Activated CD8-positive, alpha-beta memory T cell treated with anti-CD3 and anti-CD28 coated beads, Interleukin-2, amount 10 ng/mL, durations not matched to agents 7 days and 5 days (primary cell): ENCODE data around the gene OR2A12. TPM values are rescaled to one million over a fixed set of nuclear protein-coding genes. Genes with fewer than 3 reads are reported as not detected.
"Not testable (repeated sequence)": the region's sequence is repeated elsewhere in the genome, so short reads cannot be mapped to it uniquely, and the experiment has no call there.

ENCODE experiments used
- ATAC-seq: fragments of 150-1000 bp; cut with Tn5 transposase; one replicate; pipeline ENCODE4 v1.10.0; 2021; ENCODE audit warnings: moderate library complexity
- CTCF ChIA-PET: fragments of 350-600 bp; sonication (Branson Sonifier 250); formaldehyde crosslinking; loops from one replicate; lab custom pipeline; 2021; ENCODE audit warnings: antibody characterized with exemption; lab: Charles Lee
- DNase-seq: peaks from one replicate; pipeline ENCODE4 v3.0.0-alpha.2; 2020
- H3K27ac Mint-ChIP-seq: one replicate; pipeline ENCODE4 v1.8.0; 2021; ENCODE audit warnings: mild to moderate bottlenecking, mixed read lengths
- H3K27me3 Mint-ChIP-seq: one replicate; pipeline ENCODE4 v1.8.0; 2021; ENCODE audit warnings: mixed read lengths
- H3K36me3 Mint-ChIP-seq: one replicate; pipeline ENCODE4 v1.8.0; 2021; ENCODE audit warnings: mild to moderate bottlenecking, mixed read lengths
- H3K4me1 Mint-ChIP-seq: one replicate; pipeline ENCODE4 v1.8.0; 2021; ENCODE audit warnings: mixed read lengths
- H3K4me3 Mint-ChIP-seq: one replicate; pipeline ENCODE4 v1.8.0; 2021; ENCODE audit warnings: mild to moderate bottlenecking, moderate library complexity, mixed read lengths
- H3K9me3 Mint-ChIP-seq: one replicate; pipeline ENCODE4 v1.8.0; 2022; ENCODE audit warnings: low read depth, mixed read lengths
- total RNA-seq, 2 experiments: library from RNA; stranded (reverse); gene quantifications; one replicate each; pipeline ENCODE4 v1.2.3, GENCODE V29; 2021

The OR2A12 gene
- not detected for total RNA-seq

GRCh38 chr7:144085978-144086377 lies at the start of gene OR2A12:
TSS of gene OR2A12 (plus strand) at chr7:144086278. CDS start at chr7:144095108, 8,830 bp downstream.
- H3K27me3 Mint-ChIP-seq: peaks cover 2% of the 10 kb centered on the region
- CTCF ChIA-PET: no interaction called here
- no peaks in the 10 kb centered on the region for H3K4me1 Mint-ChIP-seq
- no peak within 1 kb of the TSS for H3K27ac Mint-ChIP-seq
- no peak for ATAC-seq
- H3K9me3 Mint-ChIP-seq: no peaks in the 10 kb centered on the region
- H3K36me3 Mint-ChIP-seq: no peaks in the 10 kb centered on the region
- DNase-seq: no peak
- H3K4me3 Mint-ChIP-seq: no peak within 1 kb of the TSS

GRCh38 chr7:144036302-144036885 lies 49.7 kb upstream of the OR2A12 start:
- Mint-ChIP-seq H3K9me3 (no peaks in the 10 kb centered on the region), H3K27ac (no peak overlapping the region), H3K27me3 (peaks cover 14% of the 10 kb centered on the region), H3K4me1 (no peaks in the 10 kb centered on the region), H3K36me3 (no peaks in the 10 kb centered on the region), H3K4me3 (no peak overlapping the region)
- CTCF ChIA-PET: no interaction called here
- DNase-seq: no peak
- ATAC-seq: no peak

GRCh38 chr7:144037414-144038035 lies 48.6 kb upstream of the OR2A12 start:
- CTCF ChIA-PET: no interaction called here
- Mint-ChIP-seq H3K9me3 (no peaks in the 10 kb centered on the region), H3K4me3 (no peak overlapping the region), H3K36me3 (no peaks in the 10 kb centered on the region), H3K4me1 (no peaks in the 10 kb centered on the region), H3K27me3 (peaks cover 11% of the 10 kb centered on the region), H3K27ac (no peak overlapping the region)
- no peak for ATAC-seq
- DNase-seq: no peak

GRCh38 chr7:144038887-144039286 lies 47.2 kb upstream of the OR2A12 start:
- H3K27ac Mint-ChIP-seq: no peak overlapping the region
- no peak for ATAC-seq

GRCh38 chr7:144048648-144049047 lies 37.4 kb upstream of the OR2A12 start, which contains the start of gene OR2A5:
TSS of gene OR2A5 (plus strand) at chr7:144048948. CDS start at chr7:144050402, 1,454 bp downstream.
- H3K36me3 Mint-ChIP-seq: no peaks in the 10 kb centered on the region
- DNase-seq (no peak), ATAC-seq (no peak)
- H3K4me3 Mint-ChIP-seq: no peak within 1 kb of the TSS
- H3K9me3 Mint-ChIP-seq: no peaks in the 10 kb centered on the region
- peaks cover 13% of the 10 kb centered on the region for H3K27me3 Mint-ChIP-seq
- H3K4me1 Mint-ChIP-seq: no peaks in the 10 kb centered on the region
- CTCF ChIA-PET: no interaction called here
- H3K27ac Mint-ChIP-seq: no peak within 1 kb of the TSS

More at GRCh38 chr7:144038887-144039286, 47.2 kb upstream of the OR2A12 start:
- no peak for DNase-seq
- Mint-ChIP-seq H3K4me3 (no peak overlapping the region), H3K9me3 (no peaks in the 10 kb centered on the region), H3K27me3 (peaks cover 12% of the 10 kb centered on the region), H3K4me1 (no peaks in the 10 kb centered on the region), H3K36me3 (no peaks in the 10 kb centered on the region)
- CTCF ChIA-PET: no interaction called here

- no peak overlapping the region for H3K4me3 Mint-ChIP-seq
- no peaks in the 10 kb centered on the region for H3K36me3 Mint-ChIP-seq
- no peak overlapping the region for H3K27ac Mint-ChIP-seq
- DNase-seq: no peak
- no peaks in the 10 kb centered on the region for H3K9me3 Mint-ChIP-seq
- CTCF ChIA-PET: no interaction called here
- no peaks in the 10 kb centered on the region for H3K4me1 Mint-ChIP-seq
- H3K27me3 Mint-ChIP-seq: peaks cover 12% of the 10 kb centered on the region
- ATAC-seq: no peak
These were observed 36.6 kb upstream of the OR2A12 start for GRCh38 chr7:144049491-144049890.

GRCh38 chr7:144050093-144050492 lies 36.0 kb upstream of the OR2A12 start:
- Mint-ChIP-seq H3K9me3 (no peaks in the 10 kb centered on the region), H3K27ac (no peak overlapping the region), H3K4me1 (no peaks in the 10 kb centered on the region), H3K4me3 (no peak overlapping the region), H3K27me3 (peaks cover 12% of the 10 kb centered on the region), H3K36me3 (no peaks in the 10 kb centered on the region)
- CTCF ChIA-PET: no interaction called here
- DNase-seq: no peak
- ATAC-seq: no peak

GRCh38 chr7:144050884-144051283 lies 35.2 kb upstream of the OR2A12 start:
- H3K27ac Mint-ChIP-seq, DNase-seq, CTCF ChIA-PET, ATAC-seq, H3K9me3 Mint-ChIP-seq, H3K4me3 Mint-ChIP-seq, H3K4me1 Mint-ChIP-seq, H3K36me3 Mint-ChIP-seq: not testable (repeated sequence)
- H3K27me3 Mint-ChIP-seq: peaks cover 12% of the 10 kb centered on the region

GRCh38 chr7:144057954-144058353 lies 28.1 kb upstream of the OR2A12 start:
- ATAC-seq (no peak), DNase-seq (no peak)
- Mint-ChIP-seq H3K36me3 (no peaks in the 10 kb centered on the region), H3K4me3 (no peak overlapping the region), H3K9me3 (no peaks in the 10 kb centered on the region), H3K4me1 (no peaks in the 10 kb centered on the region), H3K27ac (no peak overlapping the region), H3K27me3 (no peaks in the 10 kb centered on the region)
- CTCF ChIA-PET: interaction anchor here (1.0 kb wide), 1 partner anchor 70 kb away, joined by 3 read pairs; no protein-coding TSS in a partner anchor

GRCh38 chr7:144063710-144064109 lies 22.4 kb upstream of the OR2A12 start:
- Mint-ChIP-seq H3K9me3 (no peaks in the 10 kb centered on the region), H3K27me3 (peaks cover 6% of the 10 kb centered on the region), H3K27ac (no peak overlapping the region), H3K36me3 (no peaks in the 10 kb centered on the region), H3K4me3 (no peak overlapping the region), H3K4me1 (no peaks in the 10 kb centered on the region)
- DNase-seq: no peak
- CTCF ChIA-PET: interaction anchor here (1.0 kb wide), 1 partner anchor 65 kb away, joined by 3 read pairs; no protein-coding TSS in a partner anchor
- ATAC-seq: no peak

- Mint-ChIP-seq H3K36me3 (no peaks in the 10 kb centered on the region), H3K27ac (no peak within 1 kb of the TSS), H3K9me3 (no peaks in the 10 kb centered on the region), H3K4me1 (no peaks in the 10 kb centered on the region), H3K4me3 (no peak within 1 kb of the TSS), H3K27me3 (peaks cover 6% of the 10 kb centered on the region)
- DNase-seq (no peak), ATAC-seq (no peak)
- CTCF ChIA-PET: no interaction called here
These were observed 16.6 kb upstream of the OR2A12 start, which contains the start of gene OR2A25 for GRCh38 chr7:144069511-144069910. TSS of gene OR2A25 (plus strand) at chr7:144069811. CDS start at chr7:144074220, 4,409 bp downstream.

GRCh38 chr7:144069953-144070352 lies 16.1 kb upstream of the OR2A12 start:
- CTCF ChIA-PET: no interaction called here
- no peak for ATAC-seq

GRCh38 chr7:144074374-144074773 lies 11.7 kb upstream of the OR2A12 start:
- Mint-ChIP-seq H3K4me3 (no peak overlapping the region), H3K4me1 (no peaks in the 10 kb centered on the region), H3K9me3 (no peaks in the 10 kb centered on the region), H3K27me3 (no peaks in the 10 kb centered on the region), H3K27ac (no peak overlapping the region), H3K36me3 (no peaks in the 10 kb centered on the region)
- ATAC-seq: no peak
- DNase-seq: no peak
- CTCF ChIA-PET: no interaction called here

More at GRCh38 chr7:144069953-144070352, 16.1 kb upstream of the OR2A12 start:
- peaks cover 6% of the 10 kb centered on the region for H3K27me3 Mint-ChIP-seq
- H3K4me1 Mint-ChIP-seq: no peaks in the 10 kb centered on the region
- no peaks in the 10 kb centered on the region for H3K36me3 Mint-ChIP-seq
- H3K9me3 Mint-ChIP-seq: no peaks in the 10 kb centered on the region
- DNase-seq: no peak
- no peak overlapping the region for H3K4me3 Mint-ChIP-seq
- no peak overlapping the region for H3K27ac Mint-ChIP-seq

GRCh38 chr7:144086730-144087129 lies 652 bp downstream of the OR2A12 start:
- DNase-seq: no peak
- CTCF ChIA-PET: no interaction called here
- Mint-ChIP-seq H3K27ac (no peak overlapping the region), H3K36me3 (no peaks in the 10 kb centered on the region), H3K4me1 (no peaks in the 10 kb centered on the region), H3K4me3 (no peak overlapping the region), H3K9me3 (no peaks in the 10 kb centered on the region), H3K27me3 (peaks cover 2% of the 10 kb centered on the region)
- ATAC-seq: no peak
